Measurements from ENCODE around the gene LTF.

The LTF gene

DNA sequence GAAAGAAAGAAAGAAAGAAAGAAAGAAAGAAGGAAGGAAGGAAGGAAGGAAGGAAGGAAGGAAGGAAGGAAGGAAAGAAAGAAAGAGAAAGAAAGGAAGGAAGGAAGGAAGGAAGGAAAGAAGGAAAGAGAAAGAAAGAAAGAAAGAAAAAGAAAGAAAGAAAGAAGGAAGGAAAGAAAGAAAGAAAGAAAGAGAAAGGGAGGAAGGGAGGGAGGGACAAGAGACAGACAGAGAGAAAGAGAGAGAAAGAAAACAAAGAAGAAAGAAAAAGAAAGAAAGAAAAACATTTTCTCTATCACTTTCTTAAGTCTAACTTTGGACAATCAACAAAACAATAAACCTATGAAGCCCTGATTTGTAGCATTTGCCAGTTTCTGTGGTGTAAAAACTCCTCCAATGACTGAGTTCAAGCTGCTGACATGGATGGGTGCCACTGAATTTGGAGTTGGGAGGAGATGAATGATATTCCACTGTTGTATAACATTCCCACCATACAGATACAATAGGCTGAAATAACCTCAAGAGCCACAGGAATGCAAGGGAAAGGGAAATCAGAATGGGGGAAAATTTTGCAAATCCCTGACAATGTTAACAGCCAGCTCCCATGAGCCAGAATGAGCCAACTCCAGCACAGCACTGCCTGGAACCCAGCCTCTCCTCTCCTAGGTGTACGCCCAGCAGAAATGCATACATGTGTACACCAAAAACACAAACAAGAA is 18.1 kb upstream of the LTF start:
- TF ChIP-seq, protein P1, sequence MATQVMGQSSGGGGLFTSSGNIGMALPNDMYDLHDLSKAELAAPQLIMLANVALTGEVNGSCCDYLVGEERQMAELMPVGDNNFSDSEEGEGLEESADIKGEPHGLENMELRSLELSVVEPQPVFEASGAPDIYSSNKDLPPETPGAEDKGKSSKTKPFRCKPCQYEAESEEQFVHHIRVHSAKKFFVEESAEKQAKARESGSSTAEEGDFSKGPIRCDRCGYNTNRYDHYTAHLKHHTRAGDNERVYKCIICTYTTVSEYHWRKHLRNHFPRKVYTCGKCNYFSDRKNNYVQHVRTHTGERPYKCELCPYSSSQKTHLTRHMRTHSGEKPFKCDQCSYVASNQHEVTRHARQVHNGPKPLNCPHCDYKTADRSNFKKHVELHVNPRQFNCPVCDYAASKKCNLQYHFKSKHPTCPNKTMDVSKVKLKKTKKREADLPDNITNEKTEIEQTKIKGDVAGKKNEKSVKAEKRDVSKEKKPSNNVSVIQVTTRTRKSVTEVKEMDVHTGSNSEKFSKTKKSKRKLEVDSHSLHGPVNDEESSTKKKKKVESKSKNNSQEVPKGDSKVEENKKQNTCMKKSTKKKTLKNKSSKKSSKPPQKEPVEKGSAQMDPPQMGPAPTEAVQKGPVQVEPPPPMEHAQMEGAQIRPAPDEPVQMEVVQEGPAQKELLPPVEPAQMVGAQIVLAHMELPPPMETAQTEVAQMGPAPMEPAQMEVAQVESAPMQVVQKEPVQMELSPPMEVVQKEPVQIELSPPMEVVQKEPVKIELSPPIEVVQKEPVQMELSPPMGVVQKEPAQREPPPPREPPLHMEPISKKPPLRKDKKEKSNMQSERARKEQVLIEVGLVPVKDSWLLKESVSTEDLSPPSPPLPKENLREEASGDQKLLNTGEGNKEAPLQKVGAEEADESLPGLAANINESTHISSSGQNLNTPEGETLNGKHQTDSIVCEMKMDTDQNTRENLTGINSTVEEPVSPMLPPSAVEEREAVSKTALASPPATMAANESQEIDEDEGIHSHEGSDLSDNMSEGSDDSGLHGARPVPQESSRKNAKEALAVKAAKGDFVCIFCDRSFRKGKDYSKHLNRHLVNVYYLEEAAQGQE (IDR thresholded peaks at IDR 0.05; ENCODE audit: insufficient replicate concordance, low read depth): no peak
- TF ChIP-seq GABPA (IDR thresholded peaks at IDR 0.05; ENCODE audit: low read depth) (no peak), POLR2AphosphoS5 (IDR thresholded peaks at IDR 0.05; ENCODE audit: low read depth) (no peak), SPI1 (IDR thresholded peaks at IDR 0.05; ENCODE audit: borderline replicate concordance, low read depth) (no peak)
- TF ChIP-seq, protein P2, sequence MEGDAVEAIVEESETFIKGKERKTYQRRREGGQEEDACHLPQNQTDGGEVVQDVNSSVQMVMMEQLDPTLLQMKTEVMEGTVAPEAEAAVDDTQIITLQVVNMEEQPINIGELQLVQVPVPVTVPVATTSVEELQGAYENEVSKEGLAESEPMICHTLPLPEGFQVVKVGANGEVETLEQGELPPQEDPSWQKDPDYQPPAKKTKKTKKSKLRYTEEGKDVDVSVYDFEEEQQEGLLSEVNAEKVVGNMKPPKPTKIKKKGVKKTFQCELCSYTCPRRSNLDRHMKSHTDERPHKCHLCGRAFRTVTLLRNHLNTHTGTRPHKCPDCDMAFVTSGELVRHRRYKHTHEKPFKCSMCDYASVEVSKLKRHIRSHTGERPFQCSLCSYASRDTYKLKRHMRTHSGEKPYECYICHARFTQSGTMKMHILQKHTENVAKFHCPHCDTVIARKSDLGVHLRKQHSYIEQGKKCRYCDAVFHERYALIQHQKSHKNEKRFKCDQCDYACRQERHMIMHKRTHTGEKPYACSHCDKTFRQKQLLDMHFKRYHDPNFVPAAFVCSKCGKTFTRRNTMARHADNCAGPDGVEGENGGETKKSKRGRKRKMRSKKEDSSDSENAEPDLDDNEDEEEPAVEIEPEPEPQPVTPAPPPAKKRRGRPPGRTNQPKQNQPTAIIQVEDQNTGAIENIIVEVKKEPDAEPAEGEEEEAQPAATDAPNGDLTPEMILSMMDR (IDR thresholded peaks at IDR 0.05; ENCODE audit: insufficient read depth, low read length): no peak
- DNase-seq (ENCODE audit: low read depth in 1 of 2, low spot score in 1 of 2): no peak
- H3K27me3 ChIP-seq (ENCODE audit: insufficient read depth, poor library complexity, severe bottlenecking): no peaks in the 10 kb centered on the region
- no peak overlapping the region for H3K27ac ChIP-seq (replicated peaks)
- no peak overlapping the region for H3K4me3 ChIP-seq (replicated peaks; ENCODE audit: insufficient read depth, low read length)

DNA sequence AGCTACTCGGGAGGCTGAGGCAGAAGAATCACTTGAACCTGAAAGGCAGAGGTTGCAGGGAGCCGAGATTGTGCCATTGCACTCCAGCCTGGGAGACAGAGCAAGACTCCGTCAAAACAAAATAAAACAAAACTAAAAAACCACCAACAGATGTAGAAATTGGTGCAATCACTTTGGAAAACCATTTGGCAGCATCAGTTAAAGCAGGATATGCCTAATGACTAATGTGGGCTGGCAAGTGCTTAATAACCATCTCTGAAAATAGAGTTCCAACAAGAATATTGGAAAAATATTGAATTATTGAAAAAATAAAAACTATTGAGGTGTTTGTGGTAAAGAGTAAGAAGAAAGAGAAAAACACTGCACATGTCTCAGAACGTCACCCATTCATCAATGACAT is 16.9 kb upstream of the LTF start:
- no peak overlapping the region for H3K27ac ChIP-seq (replicated peaks)
- DNase-seq (ENCODE audit: low read depth in 1 of 2, low spot score in 1 of 2): no peak
- H3K4me3 ChIP-seq (replicated peaks; ENCODE audit: insufficient read depth, low read length): no peak overlapping the region
- TF ChIP-seq, protein P1 (IDR thresholded peaks at IDR 0.05; ENCODE audit: insufficient replicate concordance, low read depth): no peak
- TF ChIP-seq POLR2AphosphoS5 (IDR thresholded peaks at IDR 0.05; ENCODE audit: low read depth): no peak
- no peak for TF ChIP-seq GABPA (IDR thresholded peaks at IDR 0.05; ENCODE audit: low read depth)
- TF ChIP-seq, protein P2 (IDR thresholded peaks at IDR 0.05; ENCODE audit: insufficient read depth, low read length): no peak
- TF ChIP-seq SPI1 (IDR thresholded peaks at IDR 0.05; ENCODE audit: borderline replicate concordance, low read depth): no peak
- H3K27me3 ChIP-seq (ENCODE audit: insufficient read depth, poor library complexity, severe bottlenecking): no peaks in the 10 kb centered on the region

DNA sequence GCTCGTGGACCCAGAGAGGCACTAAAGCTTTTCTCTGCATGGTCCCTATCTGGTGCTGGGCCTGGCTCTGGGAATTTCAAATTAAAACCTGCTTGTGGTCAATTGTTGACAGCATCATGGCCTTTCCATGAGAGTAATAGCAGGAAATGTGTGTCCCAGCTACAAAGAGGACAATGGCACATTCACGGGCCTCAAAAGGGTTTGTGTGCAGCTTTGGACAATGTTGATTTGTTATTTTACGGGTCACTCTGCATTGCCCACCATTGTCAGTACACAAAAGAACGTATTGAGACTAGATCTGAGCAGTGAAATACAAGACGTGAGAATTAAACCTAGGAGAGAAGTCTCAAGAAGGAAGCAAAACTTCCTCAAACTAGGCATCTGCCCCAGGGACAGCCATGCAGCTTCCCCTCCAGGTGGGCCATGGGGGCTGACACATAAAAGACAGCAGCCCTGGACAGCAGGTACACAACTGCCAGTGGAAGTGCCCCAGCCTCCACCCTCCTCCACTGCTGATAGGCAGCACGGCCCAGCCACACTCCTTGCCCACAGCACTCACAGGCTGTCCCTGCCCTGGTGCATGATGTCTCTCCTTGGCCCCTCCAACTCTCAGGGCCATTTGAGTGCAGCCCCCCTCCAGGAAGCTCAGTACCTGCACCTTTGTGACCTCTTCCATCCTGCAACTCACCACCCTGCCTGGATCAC is 15.9 kb upstream of the LTF start:
- DNase-seq (ENCODE audit: low read depth in 1 of 2, low spot score in 1 of 2): no peak
- no peak overlapping the region for H3K4me3 ChIP-seq (replicated peaks; ENCODE audit: insufficient read depth, low read length)
- TF ChIP-seq GABPA (IDR thresholded peaks at IDR 0.05; ENCODE audit: low read depth) (no peak), SPI1 (IDR thresholded peaks at IDR 0.05; ENCODE audit: borderline replicate concordance, low read depth) (no peak), POLR2AphosphoS5 (IDR thresholded peaks at IDR 0.05; ENCODE audit: low read depth) (no peak)
- TF ChIP-seq, protein P1 (IDR thresholded peaks at IDR 0.05; ENCODE audit: insufficient replicate concordance, low read depth): no peak
- TF ChIP-seq, protein P2 (IDR thresholded peaks at IDR 0.05; ENCODE audit: insufficient read depth, low read length): no peak

More for the DNA sequence above, 15.9 kb upstream of the LTF start:
- H3K27me3 ChIP-seq (ENCODE audit: insufficient read depth, poor library complexity, severe bottlenecking): no peaks in the 10 kb centered on the region
- no peak overlapping the region for H3K27ac ChIP-seq (replicated peaks)

Data from HL-60 (cell line).